ENCODE data around the gene SPATC1L.
"Not testable (repeated sequence)": the region's sequence is repeated elsewhere in the genome, so short reads cannot be mapped to it uniquely, and the experiment has no call there.

The SPATC1L gene

DNA sequence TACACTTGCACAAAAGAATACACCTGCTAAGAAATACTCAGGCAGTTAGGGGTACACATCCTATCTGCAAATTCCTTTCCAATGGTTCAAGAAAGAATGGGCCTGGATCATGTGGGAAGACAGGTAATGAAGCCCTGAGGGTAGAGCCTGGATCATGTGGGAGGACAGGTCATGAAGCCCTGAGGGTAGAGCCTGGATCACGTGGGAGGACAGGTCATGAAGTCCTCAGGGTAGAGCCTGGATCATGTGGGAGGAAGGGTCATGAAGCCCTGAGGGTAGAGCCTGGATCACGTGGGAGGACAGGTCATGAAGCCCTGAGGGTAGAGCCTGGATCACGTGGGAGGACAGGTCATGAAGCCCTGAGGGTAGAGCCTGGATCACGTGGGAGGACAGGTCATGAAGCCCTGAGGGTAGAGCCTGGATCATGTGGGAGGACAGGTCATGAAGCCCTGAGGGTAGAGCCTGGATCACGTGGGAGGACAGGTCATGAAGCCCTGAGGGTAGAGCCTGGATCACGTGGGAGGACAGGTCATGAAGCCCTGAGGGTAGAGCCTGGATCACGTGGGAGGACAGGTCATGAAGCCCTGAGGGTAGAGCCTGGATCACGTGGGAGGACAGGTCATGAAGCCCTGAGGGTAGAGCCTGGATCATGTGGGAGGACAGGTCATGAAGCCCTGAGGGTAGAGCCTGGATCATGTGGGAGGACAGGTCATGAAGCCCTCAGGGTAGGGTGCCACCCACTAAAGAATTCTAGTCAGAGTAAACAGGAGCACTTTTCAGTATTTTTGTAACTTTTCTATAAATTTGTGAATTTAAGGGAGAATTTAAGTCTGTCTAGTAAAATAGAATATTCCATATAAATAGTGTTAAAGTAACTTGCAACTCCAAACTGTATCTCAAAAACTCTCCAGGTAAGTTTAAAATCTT, 16.9 kb upstream of the SPATC1L start:
- not testable (repeated sequence) for DNase-seq (ENCODE audit: low spot score); FAIRE-seq

DNA sequence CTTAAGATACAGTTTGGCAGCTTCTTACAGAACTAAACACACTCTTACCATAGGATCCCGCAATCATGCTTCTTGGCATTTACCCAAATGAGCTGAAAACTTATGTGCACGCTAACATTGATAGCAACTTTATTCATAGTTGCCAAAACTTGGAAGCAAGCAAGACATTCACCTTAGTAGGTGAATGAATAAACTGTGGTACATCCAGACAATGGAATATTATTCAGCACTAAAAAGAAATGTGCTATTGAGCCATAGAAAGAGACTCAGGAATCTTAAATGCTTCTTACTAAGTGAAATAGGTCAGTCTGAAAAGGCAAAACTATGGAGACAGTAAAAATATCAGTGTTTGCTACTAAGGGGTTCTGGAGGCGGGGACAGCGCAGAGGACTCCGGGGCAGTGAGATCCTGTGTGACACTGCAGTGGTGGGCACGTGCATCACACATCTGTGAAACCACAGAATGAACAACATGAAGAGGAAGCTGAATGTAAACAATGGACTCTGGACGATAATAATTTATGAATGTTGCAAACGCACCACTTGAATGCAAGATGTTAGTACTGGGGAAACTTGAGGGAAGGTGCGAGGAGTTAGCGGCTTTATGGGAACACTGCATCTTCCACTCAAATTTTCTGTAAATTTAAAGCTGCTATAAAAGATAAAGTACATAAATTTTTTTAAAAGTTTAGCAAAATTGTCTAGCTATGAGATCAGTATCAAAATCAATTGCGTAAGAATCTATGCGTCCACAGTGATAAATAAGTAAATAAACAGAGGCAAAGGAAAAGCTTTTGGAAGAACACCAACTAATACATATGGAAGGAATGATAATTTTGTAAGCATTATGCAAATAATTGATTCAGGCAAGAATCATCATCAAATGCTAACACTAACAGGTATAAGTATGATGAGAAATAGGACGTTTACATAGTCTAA, 15.4 kb upstream of the SPATC1L start:
- DNase-seq (ENCODE audit: low spot score) (no peak), FAIRE-seq (no peak)

DNA sequence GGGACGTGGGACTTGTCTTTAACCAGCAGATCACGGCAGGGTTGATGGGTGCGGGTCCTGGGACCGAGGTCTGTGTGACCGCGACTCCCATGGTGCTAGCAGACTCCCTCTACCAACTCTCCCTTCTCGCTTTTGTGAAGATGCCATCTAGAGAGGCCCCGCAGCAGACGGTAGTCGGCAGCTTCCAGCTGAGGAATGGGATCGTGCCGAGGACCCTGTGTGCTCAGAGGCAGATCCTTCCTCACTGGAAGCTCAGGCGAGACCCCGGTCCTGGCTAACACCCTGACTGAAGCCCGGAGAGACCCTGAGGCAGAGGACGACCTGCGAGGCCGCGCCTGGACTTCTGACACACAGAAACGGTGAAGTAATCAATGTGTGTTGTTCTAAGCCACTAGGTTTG, 12.5 kb upstream of the SPATC1L start:
- FAIRE-seq (no peak), DNase-seq (ENCODE audit: low spot score) (no peak)

DNA sequence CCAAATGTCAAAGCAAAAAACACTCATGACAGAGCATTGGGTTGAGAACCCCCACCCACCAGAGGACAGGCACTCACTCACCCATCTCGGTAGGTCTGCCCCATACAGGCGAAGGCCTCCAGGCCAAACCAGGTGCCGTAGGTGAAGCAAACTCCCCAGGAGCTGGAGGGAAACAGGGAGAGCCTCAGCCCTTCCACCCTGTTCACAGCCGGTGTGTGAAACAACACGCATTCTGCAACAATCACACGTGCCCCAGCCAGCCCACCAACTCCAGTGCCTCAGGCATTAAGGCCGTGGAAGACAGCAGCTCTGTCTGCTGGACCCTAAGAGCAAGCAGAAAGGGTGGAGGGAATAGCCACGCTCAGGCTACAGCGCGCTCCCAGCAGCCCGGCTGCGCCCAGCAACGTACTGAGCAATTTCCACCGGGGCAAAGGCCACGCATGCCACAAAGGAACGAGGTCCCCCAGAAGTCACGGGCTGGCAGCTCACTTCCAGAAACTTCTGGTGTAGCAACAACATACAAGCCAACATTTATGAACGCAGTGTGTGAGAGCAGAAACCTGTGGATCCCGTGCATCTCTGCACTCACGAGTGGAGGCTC, 11.4 kb upstream of the SPATC1L start:
- no peak for FAIRE-seq
- no peak for DNase-seq (ENCODE audit: low spot score)

DNA sequence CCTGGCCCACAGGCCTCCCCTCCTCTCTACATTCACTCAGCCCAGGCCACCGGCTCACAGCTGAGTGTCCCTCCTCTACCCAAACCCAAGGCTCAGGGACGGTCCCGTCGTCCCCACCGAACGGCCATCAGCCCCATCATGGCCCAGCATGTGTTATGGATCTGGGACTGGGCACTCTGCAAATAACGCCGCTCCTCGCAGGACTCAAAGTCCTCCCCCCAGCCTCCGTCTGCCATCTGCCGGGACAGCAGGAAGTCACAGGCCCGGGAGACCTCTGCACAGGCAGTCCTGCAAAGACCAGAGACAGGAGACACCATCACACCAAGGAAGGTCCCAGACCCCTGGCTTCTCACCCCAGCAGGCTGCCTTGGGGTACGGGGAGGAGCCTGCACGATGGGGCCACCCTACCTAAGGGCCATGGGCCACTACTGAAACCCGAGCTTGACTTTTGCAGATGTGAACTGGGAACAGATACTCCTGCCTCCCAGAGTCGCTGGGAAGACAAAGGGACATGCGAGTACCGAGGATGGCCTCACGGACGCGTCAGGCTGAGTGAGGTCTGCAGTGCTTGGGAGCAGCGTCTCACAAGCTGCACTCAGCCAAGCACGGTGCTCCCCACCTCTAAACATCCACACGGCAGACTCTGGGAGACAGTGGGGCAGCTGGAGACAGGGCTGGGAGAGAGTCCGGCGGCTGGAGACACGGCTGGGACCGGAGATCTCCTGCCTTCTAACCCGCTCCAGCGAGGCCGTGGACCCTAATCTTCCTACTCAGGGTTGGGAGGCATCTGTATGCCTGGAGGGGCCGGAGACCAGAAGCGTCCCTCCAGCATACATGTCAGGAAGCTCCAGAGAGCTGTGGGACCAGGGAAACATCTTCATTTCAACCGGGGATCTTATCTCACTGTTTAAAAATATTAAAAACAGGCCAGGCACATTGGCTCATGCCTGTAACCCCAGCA, 10.4 kb upstream of the SPATC1L start:
- no peak for FAIRE-seq

DNA sequence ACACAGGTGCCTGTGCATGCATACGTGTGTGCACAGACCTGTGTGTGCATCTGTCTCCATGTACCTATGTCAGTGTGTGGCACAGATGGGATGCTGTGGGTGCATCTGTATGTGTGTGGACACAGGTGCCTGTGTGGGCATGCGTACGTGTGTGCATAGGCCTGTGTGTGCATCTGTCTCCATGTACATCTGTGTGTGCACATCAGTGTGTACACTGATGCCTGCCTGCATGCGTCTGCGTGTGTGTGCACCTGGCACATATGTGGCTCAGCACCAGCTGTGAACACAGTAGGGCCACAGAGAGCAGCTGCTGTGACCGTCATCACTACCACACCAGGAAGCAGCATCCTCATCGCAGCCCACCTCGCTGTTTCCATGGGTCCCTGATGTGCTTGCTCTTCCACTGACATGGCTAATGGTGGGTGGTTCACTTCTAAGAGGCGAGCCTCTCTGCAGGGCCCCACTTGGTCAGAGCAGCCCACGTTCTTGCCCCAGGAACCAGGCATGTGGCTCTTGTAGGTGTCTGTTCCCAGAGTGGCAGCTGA, 9.6 kb upstream of the SPATC1L start:
- DNase-seq (ENCODE audit: low spot score), result no peak
- no peak for FAIRE-seq

More for the DNA sequence above, 10.4 kb upstream of the SPATC1L start:
- no peak for DNase-seq (ENCODE audit: low spot score)

DNA sequence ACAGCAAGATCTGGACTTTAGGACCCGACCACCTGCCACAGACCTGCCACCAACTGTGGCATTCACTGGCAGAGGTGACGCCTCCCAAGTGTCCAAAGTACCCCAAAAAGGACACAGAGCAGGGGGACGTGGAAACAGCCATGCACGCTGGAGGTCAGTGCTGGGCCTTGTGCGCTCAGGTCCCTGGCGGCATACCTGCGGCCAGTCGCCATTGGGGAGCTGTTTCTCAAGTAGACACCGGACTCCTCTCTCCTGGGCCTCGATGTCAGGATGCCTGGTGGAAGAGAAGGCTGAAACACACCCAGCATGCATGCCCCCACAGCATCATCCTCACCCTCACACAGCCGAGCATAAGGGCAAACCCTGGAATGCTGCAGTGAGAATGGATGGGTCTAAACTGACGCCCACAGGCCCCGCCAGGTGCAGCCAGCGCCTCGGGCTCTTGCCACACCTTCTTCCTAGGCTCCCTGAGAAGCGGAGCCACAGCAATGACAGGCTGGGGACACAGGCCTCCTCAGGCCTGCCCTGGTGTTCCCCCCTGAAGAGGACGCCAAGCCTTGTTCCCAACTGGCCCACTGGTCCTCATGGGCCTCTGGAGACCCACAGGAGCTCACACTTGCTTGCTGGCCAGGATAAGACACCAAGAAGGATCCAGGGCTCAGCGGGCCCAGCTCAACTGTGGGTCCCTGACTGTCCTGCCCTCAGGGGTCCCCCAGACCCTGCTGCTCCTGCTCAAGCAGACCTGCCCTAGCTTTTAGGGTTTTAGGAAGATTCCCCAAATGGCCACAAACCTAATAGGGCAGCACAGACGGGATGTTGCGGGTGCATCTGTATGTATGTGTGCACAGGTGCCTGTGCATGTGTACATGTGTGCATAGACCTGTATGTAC, 7.7 kb upstream of the SPATC1L start:
- FAIRE-seq, result no peak

DNA sequence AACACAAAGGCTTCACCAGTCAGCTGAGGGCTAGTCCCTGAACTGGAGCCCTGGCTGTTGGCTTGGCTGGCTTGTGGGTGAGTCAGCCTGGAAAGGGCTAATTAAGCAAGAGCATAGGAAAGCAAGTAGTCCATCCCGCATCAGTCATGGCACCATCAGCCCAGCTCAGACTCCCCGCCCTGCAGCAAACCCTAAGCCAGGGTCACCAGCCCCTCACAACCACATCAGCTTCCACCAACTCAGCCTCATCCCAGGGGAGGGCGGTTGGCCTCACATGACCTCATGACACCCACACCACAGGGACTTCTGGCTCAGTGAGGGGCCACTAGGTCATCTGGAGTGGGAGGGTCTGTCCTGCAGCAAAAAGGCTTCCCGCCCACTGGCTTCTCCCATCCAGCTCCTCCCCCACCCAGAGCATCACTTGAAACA, 7.0 kb upstream of the SPATC1L start:
- DNase-seq (ENCODE audit: low spot score) (no peak), FAIRE-seq (no peak)

More for the DNA sequence above, 7.7 kb upstream of the SPATC1L start:
- no peak for DNase-seq (ENCODE audit: low spot score)

DNA sequence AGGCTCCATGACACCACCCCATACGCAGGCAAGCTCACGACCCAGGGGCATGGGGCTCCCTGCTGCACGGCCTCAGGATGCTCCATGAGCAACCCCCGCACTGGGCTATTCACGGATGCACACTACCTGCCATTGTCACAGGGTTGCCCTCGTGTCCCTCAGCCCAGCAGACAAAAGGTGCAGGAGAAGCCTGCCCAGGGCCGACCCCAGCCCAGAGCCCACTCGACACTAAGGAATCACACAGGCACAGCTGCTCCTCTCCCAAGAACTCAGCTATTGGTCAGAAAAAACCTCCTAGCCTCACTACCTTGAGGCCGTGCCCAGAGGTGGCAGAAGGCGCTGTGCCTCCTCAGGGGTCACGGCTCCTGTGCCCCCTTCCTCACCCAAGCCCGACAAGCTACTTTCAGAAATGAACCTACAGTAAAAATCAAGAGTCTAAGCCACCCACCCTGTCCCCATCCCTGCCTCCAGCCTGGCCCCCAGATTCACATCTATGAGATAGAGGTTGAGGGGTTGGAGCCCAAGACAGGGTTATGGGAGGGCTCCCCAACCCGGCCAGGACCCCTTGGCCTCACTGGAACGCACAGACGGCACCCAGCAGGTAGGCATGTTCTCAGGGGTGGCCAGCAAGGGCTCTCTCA, 6.4 kb upstream of the SPATC1L start:
- no peak for FAIRE-seq
- no peak for DNase-seq (ENCODE audit: low spot score)

DNA sequence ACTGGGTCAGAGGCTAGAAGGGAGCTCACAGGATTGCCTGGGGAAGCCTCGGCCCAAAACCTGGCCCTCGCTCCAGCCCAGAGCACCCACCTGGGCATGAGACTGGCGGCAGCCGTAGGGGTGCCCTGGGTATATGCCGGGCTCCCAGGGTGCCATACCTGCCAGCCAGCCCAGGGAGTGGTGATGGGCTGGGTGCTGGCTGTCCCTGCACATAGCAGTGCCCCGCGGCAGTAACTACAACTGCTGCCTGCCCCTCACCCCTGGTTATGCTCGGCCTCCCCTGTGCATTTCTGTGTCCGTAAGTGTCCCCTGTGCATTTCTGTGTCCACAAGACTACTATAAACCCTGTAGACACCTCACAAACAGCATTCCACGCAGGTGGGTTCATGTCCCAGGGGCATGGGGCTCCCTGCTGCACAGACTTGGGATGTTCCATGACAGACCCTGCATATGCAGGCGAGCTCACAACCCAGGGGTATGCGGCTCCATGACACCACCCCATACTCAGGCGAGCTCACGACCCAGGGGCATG, 5.8 kb upstream of the SPATC1L start:
- DNase-seq (ENCODE audit: low spot score), result no peak
- FAIRE-seq, result no peak

DNA sequence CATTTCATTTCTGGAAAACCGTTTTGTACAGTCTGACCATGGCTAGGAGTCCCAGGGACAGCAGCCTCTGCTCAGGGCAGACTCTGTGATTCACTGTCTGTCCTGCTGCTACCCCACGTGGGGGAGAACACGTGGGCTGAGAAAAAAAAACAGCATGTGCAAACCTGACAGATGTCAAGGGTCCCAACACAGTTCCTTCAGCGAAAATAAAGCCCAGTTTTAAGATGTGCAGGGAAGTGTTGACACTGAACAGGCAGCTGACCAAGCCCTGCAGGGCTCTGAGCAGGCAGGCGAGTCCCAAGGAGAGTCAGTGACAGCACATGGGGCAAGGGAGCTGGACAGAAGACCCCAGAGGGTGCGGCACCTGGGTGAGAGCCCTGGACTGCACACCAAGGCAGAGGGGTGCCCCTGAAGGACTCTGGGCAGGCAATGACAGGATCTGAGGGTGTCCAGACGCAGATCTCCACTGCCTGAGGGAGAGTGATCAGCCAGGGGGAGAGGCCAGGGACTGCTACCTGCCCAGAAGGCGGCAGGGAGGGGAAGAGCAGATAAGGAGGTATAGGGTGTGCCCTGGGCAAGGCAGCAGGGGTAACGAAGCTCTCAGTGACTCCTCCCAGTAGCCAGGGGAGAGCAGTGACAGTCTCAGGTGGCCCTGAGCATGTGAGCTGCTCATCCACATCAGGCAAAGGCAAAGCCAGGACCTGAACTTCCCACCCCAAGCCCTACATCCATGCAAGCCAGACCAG, 5.1 kb upstream of the SPATC1L start:
- no peak for FAIRE-seq
- DNase-seq (ENCODE audit: low spot score), result no peak

DNA sequence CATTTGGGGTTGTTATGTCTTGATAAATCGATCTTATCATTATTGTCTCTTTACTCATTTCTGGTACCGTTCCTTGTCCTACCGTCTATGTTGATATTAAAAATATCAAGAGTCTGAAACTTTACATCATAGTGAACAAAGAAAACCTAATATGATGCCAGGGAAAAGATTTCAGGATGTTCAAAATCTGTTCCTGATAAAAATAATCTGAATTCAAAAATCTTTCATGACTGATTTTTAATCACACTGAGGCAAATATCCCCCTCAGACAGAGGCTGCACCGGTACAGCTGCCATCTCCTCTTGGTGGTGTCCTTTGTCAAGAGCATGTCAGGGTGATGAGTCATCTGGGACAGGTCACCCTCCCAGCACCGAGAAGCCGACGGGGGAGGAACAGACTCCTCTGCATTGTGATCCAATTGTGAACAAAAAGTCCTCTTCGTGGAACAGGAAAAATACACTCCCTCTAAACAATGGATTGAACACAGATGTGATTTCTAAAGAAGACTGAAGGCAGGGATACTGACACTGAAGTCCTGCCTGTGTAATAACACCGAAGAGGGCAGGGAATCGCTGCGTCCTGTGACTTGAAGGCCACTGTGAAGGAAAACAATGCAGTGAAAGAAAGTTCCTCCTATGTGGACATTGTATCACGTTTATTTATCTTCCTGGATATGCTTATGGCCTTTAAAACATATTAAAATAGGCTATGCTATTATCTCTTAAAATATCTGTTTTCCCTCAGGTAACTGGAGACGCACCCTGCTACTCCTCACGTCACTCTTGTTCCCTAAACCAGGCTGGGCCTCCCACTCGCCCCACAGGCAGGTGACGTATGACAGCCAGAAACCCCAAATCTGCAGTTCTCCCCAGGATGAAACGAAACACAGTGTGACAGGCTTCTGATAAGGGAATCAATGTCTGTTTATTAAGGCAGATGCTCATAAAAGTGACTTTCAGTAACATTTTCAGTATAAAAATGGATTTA, 4.3 kb upstream of the SPATC1L start:
- FAIRE-seq (no peak), DNase-seq (ENCODE audit: low spot score) (peak; percentile 68)

DNA sequence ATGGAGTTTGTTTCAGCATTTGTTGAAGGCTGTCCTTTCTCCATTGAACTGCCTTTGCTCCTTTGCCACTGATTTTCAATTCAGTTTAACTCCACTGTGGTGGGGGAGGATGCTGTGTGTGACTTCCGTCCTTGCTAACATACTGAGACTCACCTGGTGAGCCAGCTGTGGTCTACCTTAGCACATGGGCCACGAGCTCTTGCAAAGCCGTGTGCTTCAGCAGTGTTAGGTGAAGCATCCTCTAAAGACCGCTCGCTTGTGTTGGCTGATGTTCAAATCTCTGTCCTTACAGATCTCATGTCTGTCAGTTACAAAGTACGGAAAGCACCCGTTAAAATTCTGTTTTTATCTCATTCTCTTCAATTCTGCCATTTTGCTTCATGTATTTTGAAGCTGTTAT, 3.6 kb upstream of the SPATC1L start:
- FAIRE-seq, result no peak

DNA sequence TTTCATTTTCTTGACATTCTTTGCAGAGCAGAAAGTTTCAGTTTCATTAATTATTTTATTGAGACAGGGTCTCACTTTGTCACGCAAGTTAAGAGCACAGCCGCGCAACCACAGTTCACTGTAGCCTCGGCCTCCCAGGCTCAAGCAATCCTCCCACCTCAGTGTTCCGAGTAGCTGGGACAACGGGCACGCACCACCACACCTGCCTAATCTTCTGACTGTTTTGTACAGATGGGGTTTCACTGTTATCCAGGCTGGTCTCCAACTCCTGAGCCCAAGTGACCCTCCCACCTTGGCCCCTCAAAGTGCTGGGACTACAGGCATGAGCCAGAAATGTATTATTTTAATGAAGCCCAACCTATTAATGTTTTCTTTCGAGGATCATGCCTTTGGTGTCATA, 3.0 kb upstream of the SPATC1L start:
- FAIRE-seq, result no peak
- no peak for DNase-seq (ENCODE audit: low spot score)

More for the DNA sequence above, 3.6 kb upstream of the SPATC1L start:
- no peak for DNase-seq (ENCODE audit: low spot score)

DNA sequence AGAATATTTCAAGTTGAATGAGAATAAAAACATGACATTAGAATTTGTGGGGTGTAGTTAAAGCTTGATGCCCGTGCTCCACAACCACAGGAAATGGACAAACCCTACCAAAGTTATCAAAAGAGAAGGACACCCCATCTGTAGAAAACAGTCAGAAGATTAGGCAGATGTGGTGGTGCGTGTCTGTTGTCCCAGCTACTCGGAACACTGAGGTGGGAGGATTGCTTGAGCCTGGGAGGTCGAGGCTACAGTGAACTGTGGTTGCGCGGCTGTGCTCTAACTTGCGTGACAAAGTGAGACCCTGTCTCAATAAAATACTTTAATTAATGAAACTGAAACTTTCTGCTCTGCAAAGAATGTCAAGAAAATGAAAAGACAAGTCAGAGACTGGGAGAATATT, 1.5 kb upstream of the SPATC1L start:
- FAIRE-seq (no peak), DNase-seq (ENCODE audit: low spot score) (no peak)
